ENCODE results near the gene RPLP1. TPM values are rescaled to one million over a fixed set of nuclear protein-coding genes. Genes with fewer than 3 reads are reported as not detected.

Gene RPLP1
- total RNA-seq, 3 donors from 2014 or later = 1,139 to 1,221 (median 1,218) TPM

GRCh38 chr15:69498987-69499386, 46.4 kb downstream of the RPLP1 start:
- no peak for DNase-seq
- H3K4me1 ChIP-seq (ENCODE audit: low read depth) = no peaks in the 10 kb centered on the region
- H3K9me3 ChIP-seq = no peaks in the 10 kb centered on the region
- no peak overlapping the region for H3K4me3 ChIP-seq
- no peak for TF ChIP-seq CTCF (IDR thresholded peaks at IDR 0.05)
- intact Hi-C loops (cut with DNase I, micrococcal nuclease) = no loop called here
- ATAC-seq = no peak
- no peaks in the 10 kb centered on the region for H3K36me3 ChIP-seq (ENCODE audit: low read depth)

GRCh38 chr15:69499521-69500211, 47.0 kb downstream of the RPLP1 start:
- Histone ChIP-seq H3K4me3 (no peak overlapping the region), H3K9me3 (no peaks in the 10 kb centered on the region), H3K36me3 (ENCODE audit: low read depth) (no peaks in the 10 kb centered on the region), H3K4me1 (ENCODE audit: low read depth) (no peaks in the 10 kb centered on the region)
- intact Hi-C loops (cut with DNase I, micrococcal nuclease) = loop anchor here in 1 of 2 donors (5.0 kb wide), 1 partner anchor 1088 kb away; no protein-coding TSS in a partner anchor
- no peak for TF ChIP-seq CTCF (IDR thresholded peaks at IDR 0.05)
- no peak for DNase-seq
- ATAC-seq = no peak

GRCh38 chr15:69500339-69500738, 47.7 kb downstream of the RPLP1 start:
- H3K4me1 ChIP-seq (ENCODE audit: low read depth) = no peaks in the 10 kb centered on the region
- H3K4me3 ChIP-seq = no peak overlapping the region
- DNase-seq (no peak), ATAC-seq (no peak)
- intact Hi-C loops (cut with DNase I, micrococcal nuclease) = loop anchor here in 1 of 2 donors (5.0 kb wide), 1 partner anchor 1087 kb away; no protein-coding TSS in a partner anchor
- H3K36me3 ChIP-seq (ENCODE audit: low read depth) = no peaks in the 10 kb centered on the region
- TF ChIP-seq CTCF (IDR thresholded peaks at IDR 0.05) = no peak
- H3K9me3 ChIP-seq = no peaks in the 10 kb centered on the region

GRCh38 chr15:69501456-69501855, 48.8 kb downstream of the RPLP1 start:
- H3K4me1 ChIP-seq (ENCODE audit: low read depth) = no peaks in the 10 kb centered on the region
- H3K9me3 ChIP-seq = no peaks in the 10 kb centered on the region
- TF ChIP-seq CTCF (IDR thresholded peaks at IDR 0.05) = no peak
- no peak for DNase-seq
- H3K36me3 ChIP-seq (ENCODE audit: low read depth) = no peaks in the 10 kb centered on the region
- ATAC-seq = no peak
- no peak overlapping the region for H3K4me3 ChIP-seq
- intact Hi-C loops (cut with DNase I, micrococcal nuclease) = loop anchor here in 1 of 2 donors (5.0 kb wide), 1 partner anchor 1086 kb away; no protein-coding TSS in a partner anchor

- TF ChIP-seq CTCF (IDR thresholded peaks at IDR 0.05) = no peak
- DNase-seq = no peak
- H3K9me3 ChIP-seq = no peaks in the 10 kb centered on the region
- no peaks in the 10 kb centered on the region for H3K36me3 ChIP-seq (ENCODE audit: low read depth)
- no peak overlapping the region for H3K4me3 ChIP-seq
- no peaks in the 10 kb centered on the region for H3K4me1 ChIP-seq (ENCODE audit: low read depth)
- no peak for ATAC-seq
- intact Hi-C loops (cut with DNase I, micrococcal nuclease) = loop anchor here in 1 of 2 donors (5.0 kb wide), 1 partner anchor 1085 kb away; no protein-coding TSS in a partner anchor
Observed at GRCh38 chr15:69502470-69503045, 49.9 kb downstream of the RPLP1 start.
